ENCODE measurements around the gene LAMA3. TPM values are rescaled to one million over a fixed set of nuclear protein-coding genes. Genes with fewer than 3 reads are reported as not detected.

The LAMA3 gene
- total RNA-seq, 1 donor from 2014 or later = 69.8 TPM

GRCh38 chr18:23803755-23804154, 114.5 kb downstream of the LAMA3 start:
- no peak for TF ChIP-seq CTCF (conservative IDR thresholded peaks at IDR 0.05; ENCODE audit: low read depth, low read length)
- DNase-seq (ENCODE audit: low read depth) = no peak
- H3K4me3 ChIP-seq (ENCODE audit: low read depth, low read length) = no peak overlapping the region

- TF ChIP-seq CTCF (conservative IDR thresholded peaks at IDR 0.05; ENCODE audit: low read depth, low read length) = no peak
- no peak for DNase-seq (ENCODE audit: low read depth)
- H3K4me3 ChIP-seq (ENCODE audit: low read depth, low read length) = no peak overlapping the region
Measured at GRCh38 chr18:23805898-23806297, 116.6 kb downstream of the LAMA3 start.

GRCh38 chr18:23809415-23809814, 120.2 kb downstream of the LAMA3 start:
- no peak for TF ChIP-seq CTCF (conservative IDR thresholded peaks at IDR 0.05; ENCODE audit: low read depth, low read length)
- H3K4me3 ChIP-seq (ENCODE audit: low read depth, low read length) = no peak overlapping the region
- DNase-seq (ENCODE audit: low read depth) = no peak

- TF ChIP-seq CTCF (conservative IDR thresholded peaks at IDR 0.05; ENCODE audit: low read depth, low read length) = no peak
- DNase-seq (ENCODE audit: low read depth) = no peak
- no peak overlapping the region for H3K4me3 ChIP-seq (ENCODE audit: low read depth, low read length)
Measured at GRCh38 chr18:23810396-23810795, 121.1 kb downstream of the LAMA3 start.

- no peak for DNase-seq (ENCODE audit: low read depth)
- H3K4me3 ChIP-seq (ENCODE audit: low read depth, low read length) = no peak overlapping the region
- no peak for TF ChIP-seq CTCF (conservative IDR thresholded peaks at IDR 0.05; ENCODE audit: low read depth, low read length)
Measured at GRCh38 chr18:23811176-23811575, 121.9 kb downstream of the LAMA3 start.

- no peak overlapping the region for H3K4me3 ChIP-seq (ENCODE audit: low read depth, low read length)
- TF ChIP-seq CTCF (conservative IDR thresholded peaks at IDR 0.05; ENCODE audit: low read depth, low read length) = peak; percentile 58
- no peak for DNase-seq (ENCODE audit: low read depth)
Measured at GRCh38 chr18:23812546-23813440, 123.5 kb downstream of the LAMA3 start.
